H9 (cell line): Measurements from ENCODE around the gene DPP6. TPM values are rescaled to one million over a fixed set of nuclear protein-coding genes. Genes with fewer than 3 reads are reported as not detected.

Experiments used
- DNase-seq: peaks from one replicate; pipeline ENCODE4 v3.0.0-alpha.2; 2017
- H2AFZ ChIP-seq: one replicate; pipeline ENCODE4 v1.6.1; 2013; ENCODE audit warnings: mild to moderate bottlenecking, low read length, control low read depth, moderate library complexity
- H2AK5ac ChIP-seq: 2 replicates; pipeline ENCODE4 v1.6.1; 2013; ENCODE audit warnings: low read length, control low read depth, mixed read lengths; ENCODE audit not compliant: insufficient read length
- H2BK120ac ChIP-seq: one replicate; pipeline ENCODE4 v1.6.1; 2013; ENCODE audit warnings: low read depth, mild to moderate bottlenecking, low read length, control low read depth, inconsistent platforms; ENCODE audit not compliant: poor library complexity, severe bottlenecking
- H2BK12ac ChIP-seq: 2 replicates; pipeline ENCODE4 v1.6.1; 2013; ENCODE audit warnings: low read length, control low read depth, mixed read lengths, low read depth; ENCODE audit not compliant: insufficient read length
- H2BK15ac ChIP-seq: 2 replicates; pipeline ENCODE4 v1.6.1; 2013; ENCODE audit warnings: low read depth, low read length, control low read depth
- H2BK20ac ChIP-seq: one replicate; pipeline ENCODE4 v1.6.1; 2013; ENCODE audit warnings: low read depth, mild to moderate bottlenecking, low read length, control low read depth, inconsistent platforms; ENCODE audit not compliant: poor library complexity, severe bottlenecking
- H2BK5ac ChIP-seq: 2 replicates; pipeline ENCODE4 v1.6.1; 2013; ENCODE audit warnings: low read length, control low read depth, mixed read lengths; ENCODE audit not compliant: insufficient read length
- H3K14ac ChIP-seq: 2 replicates; pipeline ENCODE4 v1.6.1; 2013; ENCODE audit warnings: low read length, control low read depth; ENCODE audit not compliant: insufficient read depth
- H3K18ac ChIP-seq: 2 replicates; pipeline ENCODE4 v1.6.1; 2013; ENCODE audit warnings: low read depth, mild to moderate bottlenecking, mixed read lengths, low read length, control low read depth; ENCODE audit not compliant: insufficient read length
- H3K23ac ChIP-seq: 2 replicates; pipeline ENCODE4 v1.6.1; 2013; ENCODE audit warnings: low read length, control low read depth, mixed read lengths, low read depth; ENCODE audit not compliant: insufficient read length
- H3K23me2 ChIP-seq: 2 replicates; pipeline ENCODE4 v1.6.1; 2013; ENCODE audit warnings: low read depth, mild to moderate bottlenecking, mixed read lengths, low read length, control low read depth; ENCODE audit not compliant: insufficient read length, poor library complexity, severe bottlenecking
- H3K27ac ChIP-seq: 2 replicates; pipeline ENCODE4 v1.5.1; 2013; ENCODE audit warnings: low read length, control low read depth, mixed read lengths, low read depth; ENCODE audit not compliant: insufficient read length
- H3K27me3 ChIP-seq: 2 replicates; pipeline ENCODE4 v1.6.1; 2013; ENCODE audit warnings: low read length, control low read depth, inconsistent platforms; ENCODE audit not compliant: insufficient read depth
- H3K4ac ChIP-seq: 2 replicates; pipeline ENCODE4 v1.6.1; 2013; ENCODE audit warnings: low read depth, mild to moderate bottlenecking, control low read depth, inconsistent platforms, low read length, moderate library complexity
- H3K4me1 ChIP-seq: 2 replicates; pipeline ENCODE4 v1.6.1; 2013; ENCODE audit warnings: low read length, control low read depth, inconsistent platforms; ENCODE audit not compliant: insufficient read depth
- H3K4me2 ChIP-seq: 2 replicates; pipeline ENCODE4 v1.6.1; 2013; ENCODE audit warnings: low read length, control low read depth, mixed read lengths; ENCODE audit not compliant: insufficient read length, insufficient read depth
- H3K56ac ChIP-seq: 2 replicates; pipeline ENCODE4 v1.6.1; 2013; ENCODE audit warnings: low read depth, mild to moderate bottlenecking, mixed read lengths, low read length, control low read depth; ENCODE audit not compliant: insufficient read length
- H3K79me1 ChIP-seq: 2 replicates; pipeline ENCODE4 v1.6.1; 2013; ENCODE audit warnings: low read depth, mild to moderate bottlenecking, moderate library complexity, low read length, control low read depth, inconsistent platforms; ENCODE audit not compliant: insufficient read depth, poor library complexity, severe bottlenecking
- H3K79me2 ChIP-seq: 2 replicates; pipeline ENCODE4 v1.6.1; 2013; ENCODE audit warnings: low read length, control low read depth, inconsistent platforms; ENCODE audit not compliant: insufficient read depth
- H3K9ac ChIP-seq: 2 replicates; pipeline ENCODE4 v1.6.1; 2013; ENCODE audit warnings: low read length, control low read depth, mixed read lengths; ENCODE audit not compliant: insufficient read length; ENCODE audit errors: extremely low read depth
- H3K9me3 ChIP-seq: one replicate; pipeline ENCODE4 v1.6.1; 2013; ENCODE audit warnings: low read depth, low read length, inconsistent platforms; ENCODE audit not compliant: control insufficient read depth
- H3T11ph ChIP-seq: one replicate; pipeline ENCODE4 v1.6.1; 2013; ENCODE audit warnings: mild to moderate bottlenecking, low read length, control low read depth, inconsistent platforms
- H4K20me1 ChIP-seq: one replicate; pipeline ENCODE4 v1.6.1; 2013; ENCODE audit not compliant: control insufficient read depth, insufficient read length, insufficient read depth
- H4K5ac ChIP-seq: 2 replicates; pipeline ENCODE4 v1.6.1; 2013; ENCODE audit warnings: low read depth, mild to moderate bottlenecking, mixed read lengths, low read length, control low read depth; ENCODE audit not compliant: insufficient read length
- H4K8ac ChIP-seq: replicated peaks from 2 replicates; pipeline ENCODE4 v1.6.1; 2013; ENCODE audit warnings: low read length, control low read depth, mixed read lengths, low read depth; ENCODE audit not compliant: insufficient read length
- H4K91ac ChIP-seq: 2 replicates; pipeline ENCODE4 v1.6.1; 2013; ENCODE audit warnings: low read depth, mild to moderate bottlenecking, moderate library complexity, mixed read lengths, low read length, control low read depth; ENCODE audit not compliant: insufficient read length
- H3K27ac Mint-ChIP-seq, 3 experiments: 2 replicates in 2 of 3; 3 replicates in 1 of 3; pipeline ENCODE4 v1.8.0; 2020 to 2021; ENCODE audit warnings: mixed read lengths in 3 of 3, mild to moderate bottlenecking in 1 of 3, moderate library complexity in 1 of 3
- H3K27me3 Mint-ChIP-seq: 2 replicates; pipeline ENCODE4 v1.8.0; 2021; ENCODE audit warnings: low read depth, mild to moderate bottlenecking, moderate library complexity, mixed read lengths
- H3K36me3 Mint-ChIP-seq, 3 experiments: 2 replicates in 2 of 3; 3 replicates in 1 of 3; pipeline ENCODE4 v1.8.0; 2020 to 2021; ENCODE audit warnings: low read depth in 3 of 3, mixed read lengths in 3 of 3; ENCODE audit not compliant: insufficient read depth in 1 of 3
- H3K4me1 Mint-ChIP-seq, 2 experiments: 2 replicates each; pipeline ENCODE4 v1.8.0; 2020; ENCODE audit warnings: mixed read lengths in 2 of 2
- H3K4me3 Mint-ChIP-seq, 2 experiments: 2 replicates in 1 of 2; 3 replicates in 1 of 2; pipeline ENCODE4 v1.8.0; 2020 to 2021; ENCODE audit warnings: mild to moderate bottlenecking in 2 of 2, mixed read lengths in 2 of 2, moderate library complexity in 1 of 2
- H3K9me3 Mint-ChIP-seq, 2 experiments: 2 replicates in 1 of 2; 3 replicates in 1 of 2; pipeline ENCODE4 v1.8.0; 2020; ENCODE audit warnings: mild to moderate bottlenecking in 2 of 2, mixed read lengths in 2 of 2, moderate library complexity in 1 of 2
- CTCF ChIP-seq: fragments of 200-600 bp; sonication (generic); conservative IDR thresholded peaks from 3 replicates; pipeline ENCODE4 v1.8.0; 2021; ENCODE audit warnings: antibody characterized with exemption, mild to moderate bottlenecking
- WGBS: extraction: QIAGEN DNeasy Blood & Tissue Kit; methylation state at CpG from one replicate; pipeline ENCODE4 v1.1.7; 2013; ENCODE audit warnings: missing lambda C conversion rate, low lambda C conversion rate, mixed read lengths; ENCODE audit not compliant: insufficient read length; ENCODE audit errors: extremely low coverage; 5-methylcytosine and 5-hydroxymethylcytosine counted together
- total RNA-seq: library from RNA; stranded (reverse); gene quantifications from 2 replicates; pipeline ENCODE4 v1.2.1, GENCODE V29; 2021

The DPP6 gene
- total RNA-seq, 1 experiment from 2014 or later, result 4.5 TPM

DNA sequence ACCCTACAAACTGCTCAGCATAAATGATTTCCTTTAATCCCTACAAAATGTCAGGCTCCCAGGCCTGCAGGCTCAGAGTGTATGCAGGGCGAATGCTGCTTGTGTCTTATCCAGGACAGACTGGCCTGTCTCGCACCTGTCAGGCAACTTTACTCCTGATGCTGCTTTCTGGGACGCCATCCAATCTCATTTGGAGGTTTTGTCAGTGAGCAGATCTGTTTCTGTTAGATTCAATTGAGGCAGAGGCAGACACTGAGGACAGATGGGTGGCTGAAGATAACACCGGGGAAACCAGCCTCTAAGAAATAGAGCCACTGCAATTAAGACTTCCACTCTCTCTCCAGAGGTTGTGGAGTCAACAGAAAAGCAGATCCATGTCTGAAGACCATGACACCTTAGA is 115.6 kb downstream of the DPP6 start:
- H2BK5ac ChIP-seq, result no peak overlapping the region
- H3K79me2 ChIP-seq, result no peaks in the 10 kb centered on the region
- H3K18ac ChIP-seq, result no peak overlapping the region
- Mint-ChIP-seq H3K9me3 (no peaks in the 10 kb centered on the region; a peak in 1 of 5 replicates), H3K36me3 (no peaks in the 10 kb centered on the region), H3K4me1 (peaks cover 26 to 31% of the 10 kb centered on the region in 2 experiments), H3K4me3 (no peak overlapping the region), H3K27ac (no peak overlapping the region), H3K27me3 (peaks cover 2% of the 10 kb centered on the region; the same call in 1 of the 2 replicates)
- no peaks in the 10 kb centered on the region for H3K27me3 ChIP-seq
- H4K91ac ChIP-seq, result no peak overlapping the region
- no peak overlapping the region for H3K56ac ChIP-seq
- TF ChIP-seq CTCF, result no peak
- H3K4me1 ChIP-seq, result peaks cover 8% of the 10 kb centered on the region; the same call in 1 of the 2 replicates
- H2BK20ac ChIP-seq, result no peak overlapping the region
- H4K5ac ChIP-seq, result no peak overlapping the region
- H4K20me1 ChIP-seq, result no peaks in the 10 kb centered on the region
- no peak overlapping the region for H3K4me2 ChIP-seq
- no peak overlapping the region for H3K14ac ChIP-seq
- no peak overlapping the region for H3K27ac ChIP-seq
- H2BK12ac ChIP-seq, result no peak overlapping the region
- no peaks in the 10 kb centered on the region for H3K9me3 ChIP-seq
- H3K23me2 ChIP-seq, result no peaks in the 10 kb centered on the region
- no peak overlapping the region for H3T11ph ChIP-seq
- H2AK5ac ChIP-seq, result no peak overlapping the region
- no peak overlapping the region for H4K8ac ChIP-seq
- H2BK120ac ChIP-seq, result no peak overlapping the region
- H3K4ac ChIP-seq, result no peak overlapping the region
- H2BK15ac ChIP-seq, result no peak overlapping the region
- no peak overlapping the region for H2AFZ ChIP-seq
- H3K23ac ChIP-seq, result no peak overlapping the region
- H3K79me1 ChIP-seq, result no peaks in the 10 kb centered on the region
- WGBS, result no CpG with 5 or more reads among the region's 4 CpGs
- DNase-seq, result no peak
- H3K9ac ChIP-seq, result no peak overlapping the region
